Endothelial cell of umbilical vein (primary cell): ENCODE measurements around the gene MS4A8. TPM values are rescaled to one million over a fixed set of nuclear protein-coding genes. Genes with fewer than 3 reads are reported as not detected.

Experiments
- BruUV-seq: library from RNA; stranded (reverse); fragments of 400-500 nt; replicated peaks from 2 replicates; lab custom pipeline; 2021; lab: Mats Ljungman, UMichigan
- CTCF ChIA-PET: fragments of 300-600, 350-600 bp; sonication (Branson Sonifier 250); formaldehyde crosslinking; loops from one replicate; lab custom pipeline; 2021; ENCODE audit warnings: antibody characterized with exemption, inconsistent platforms; lab: Charles Lee
- POLR2A ChIA-PET: fragments of 300-600, 350-600 bp; sonication (Branson Sonifier 250); formaldehyde crosslinking; loops from one replicate; lab custom pipeline; 2021; ENCODE audit warnings: antibody characterized with exemption, inconsistent platforms; lab: Charles Lee
- DNase-seq: peaks from one replicate; pipeline ENCODE4 v3.0.0-alpha.2; 2011; ENCODE audit warnings: low read depth, low spot score
- FAIRE-seq: peaks from 2 replicates; lab custom pipeline; 2011; peaks lifted over from hg19 to GRCh38; lab: Jason Lieb, UNC
- H2AFZ ChIP-seq: 2 replicates; pipeline ENCODE4 v1.6.0; 2012; ENCODE audit warnings: low read depth, low read length, control low read depth, inconsistent platforms
- H3K27ac ChIP-seq: 2 replicates; pipeline ENCODE4 v1.5.1; 2011; ENCODE audit warnings: low read depth, mild to moderate bottlenecking, control low read depth, low read length, moderate library complexity; ENCODE audit not compliant: insufficient read depth
- H3K27me3 ChIP-seq, 2 experiments: 2 replicates each; pipeline versions ENCODE4 v1.6.0 to v1.6.1; 2011; ENCODE audit warnings: low read length in 2 of 2, mixed read lengths in 1 of 2; ENCODE audit not compliant: control insufficient read depth in 2 of 2, insufficient read depth in 2 of 2
- H3K36me3 ChIP-seq, 2 experiments: 2 replicates in 1 of 2; 3 replicates in 1 of 2; pipeline ENCODE4 v1.5.1; 2011; ENCODE audit warnings: low read length in 2 of 2, mild to moderate bottlenecking in 1 of 2, moderate library complexity in 1 of 2; ENCODE audit not compliant: control insufficient read depth in 2 of 2, insufficient read depth in 2 of 2; ENCODE audit errors: extremely low read depth in 1 of 2
- H3K4me1 ChIP-seq: 3 replicates; pipeline ENCODE4 v1.5.1; 2011; ENCODE audit warnings: mild to moderate bottlenecking, low read length; ENCODE audit not compliant: control insufficient read depth, insufficient read depth; ENCODE audit errors: extremely low read depth
- H3K4me2 ChIP-seq: 2 replicates; pipeline ENCODE4 v1.6.1; 2011; ENCODE audit warnings: low read length, control low read depth, mixed read lengths; ENCODE audit not compliant: insufficient read depth
- H3K4me3 ChIP-seq, 3 experiments: fragments of 200-600 bp in 1 of 3; sonication (generic), shearing (Covaris generic) in 1 of 3; replicated peaks in 1 of 3; 2 replicates each; pipeline ENCODE4 v1.5.1; 2011 to 2016; ENCODE audit warnings: control low read depth in 3 of 3, low read length in 3 of 3, mild to moderate bottlenecking in 2 of 3, inconsistent platforms in 1 of 3, low read depth in 1 of 3, moderate library complexity in 1 of 3; ENCODE audit not compliant: insufficient read depth in 1 of 3
- H3K79me2 ChIP-seq: 2 replicates; pipeline ENCODE4 v1.6.0; 2012; ENCODE audit warnings: low read length, inconsistent platforms; ENCODE audit not compliant: control insufficient read depth, insufficient read depth
- H3K9ac ChIP-seq: replicated peaks from 2 replicates; pipeline ENCODE3; 2011; ENCODE audit warnings: low read length, control low read depth; ENCODE audit not compliant: insufficient read depth; ENCODE audit errors: extremely low read depth
- H3K9me1 ChIP-seq: replicated peaks from 3 replicates; pipeline ENCODE4 v1.6.0; 2011; ENCODE audit warnings: mild to moderate bottlenecking, low read length; ENCODE audit not compliant: control insufficient read depth, insufficient read depth; ENCODE audit errors: extremely low read depth
- H3K9me3 ChIP-seq: replicated peaks from 2 replicates; pipeline ENCODE4 v1.5.1; 2012; ENCODE audit warnings: low read length, inconsistent platforms; ENCODE audit not compliant: control insufficient read depth, insufficient read depth
- H4K20me1 ChIP-seq: replicated peaks from 2 replicates; pipeline ENCODE3; 2011; ENCODE audit warnings: mild to moderate bottlenecking, low read length; ENCODE audit not compliant: control insufficient read depth, insufficient read depth; ENCODE audit errors: extremely low read depth
- EZH2 ChIP-seq: IDR thresholded peaks from 2 replicates; pipeline ENCODE4 v1.6.1; 2012; ENCODE audit warnings: borderline replicate concordance, low read depth, mild to moderate bottlenecking, moderate library complexity, low read length, inconsistent platforms; ENCODE audit not compliant: severe bottlenecking
- FOS ChIP-seq: IDR thresholded peaks from 2 replicates; pipeline ENCODE4 v1.6.1; 2011; ENCODE audit warnings: mild to moderate bottlenecking, low read length, moderate library complexity, borderline replicate concordance; ENCODE audit not compliant: insufficient read depth
- GATA2 ChIP-seq: IDR thresholded peaks from 2 replicates; pipeline ENCODE4 v1.7.0; 2011; ENCODE audit warnings: low read depth, mild to moderate bottlenecking, moderate library complexity, mixed read lengths, low read length; ENCODE audit not compliant: insufficient read length, insufficient read depth
- JUN ChIP-seq: IDR thresholded peaks from 2 replicates; pipeline ENCODE4 v1.6.1; 2011; ENCODE audit warnings: borderline replicate concordance, low read depth; ENCODE audit not compliant: insufficient read length, insufficient read depth
- MYC ChIP-seq: IDR thresholded peaks from one replicate; pipeline ENCODE4 v1.6.1; 2011; ENCODE audit warnings: mild to moderate bottlenecking, low read depth, low read length
- POLR2A ChIP-seq: IDR thresholded peaks from 2 replicates; pipeline ENCODE4 v1.6.1; 2012; ENCODE audit warnings: low read depth, mild to moderate bottlenecking, control low read depth, low read length
- POLR2AphosphoS5 ChIP-seq: IDR thresholded peaks from 2 replicates; pipeline ENCODE4 v1.6.1; 2012; ENCODE audit warnings: low read depth, mild to moderate bottlenecking, control low read depth, low read length, moderate library complexity; ENCODE audit not compliant: insufficient read depth
- dilution Hi-C: fragments of 300-500 bp; cut with MboI; formaldehyde crosslinking; loops from one replicate; pipeline ENCODE4 v1.15.0; 2019; ENCODE audit warnings: low sequenced_read_pairs; ENCODE audit not compliant: extremely low pct_ligation_motif_present
- intact Hi-C: fragments of 100-400 bp; cut with micrococcal nuclease; formaldehyde crosslinking; loops from one replicate; pipeline ENCODE4 v1.10.0; 2022
- polyA plus RNA-seq, 4 experiments: library from polyadenylated mRNA; depleted of rRNA in 3 of 4; stranded (reverse) in 3 of 4; unstranded in 1 of 4; fragments of >200 nt; gene quantifications; 2 replicates each; pipeline versions ENCODE4 v1.2.1 to v1.2.3, GENCODE V29; 2011 to 2012; ENCODE audit warnings: missing spikeins in 1 of 4
- total RNA-seq: library from RNA; stranded (reverse); gene quantifications from 2 replicates; pipeline ENCODE4 v1.2.3, GENCODE V29; 2021
- TF ChIP-seq, protein P1 (sequence below): IDR thresholded peaks from 2 replicates; pipeline ENCODE4 v1.6.1; 2011; ENCODE audit not compliant: insufficient read depth, insufficient read length
- TF ChIP-seq, protein P2 (sequence below), 2 donors: IDR thresholded peaks; 1 replicate in 1 of 2; 2 replicates in 1 of 2; pipeline ENCODE4 v1.5.1; 2011; ENCODE audit warnings: low read length in 2 of 2, mild to moderate bottlenecking in 2 of 2, moderate library complexity in 2 of 2, control low read depth in 1 of 2, inconsistent platforms in 1 of 2, low read depth in 1 of 2; ENCODE audit not compliant: insufficient read depth in 1 of 2; ENCODE audit errors: extremely low read depth in 1 of 2

MS4A8 gene
- total and polyA plus RNA-seq, 2 donors (not counting 3 experiments of a cell fraction or from before 2014, with no cell fraction given) = not detected

DNA sequence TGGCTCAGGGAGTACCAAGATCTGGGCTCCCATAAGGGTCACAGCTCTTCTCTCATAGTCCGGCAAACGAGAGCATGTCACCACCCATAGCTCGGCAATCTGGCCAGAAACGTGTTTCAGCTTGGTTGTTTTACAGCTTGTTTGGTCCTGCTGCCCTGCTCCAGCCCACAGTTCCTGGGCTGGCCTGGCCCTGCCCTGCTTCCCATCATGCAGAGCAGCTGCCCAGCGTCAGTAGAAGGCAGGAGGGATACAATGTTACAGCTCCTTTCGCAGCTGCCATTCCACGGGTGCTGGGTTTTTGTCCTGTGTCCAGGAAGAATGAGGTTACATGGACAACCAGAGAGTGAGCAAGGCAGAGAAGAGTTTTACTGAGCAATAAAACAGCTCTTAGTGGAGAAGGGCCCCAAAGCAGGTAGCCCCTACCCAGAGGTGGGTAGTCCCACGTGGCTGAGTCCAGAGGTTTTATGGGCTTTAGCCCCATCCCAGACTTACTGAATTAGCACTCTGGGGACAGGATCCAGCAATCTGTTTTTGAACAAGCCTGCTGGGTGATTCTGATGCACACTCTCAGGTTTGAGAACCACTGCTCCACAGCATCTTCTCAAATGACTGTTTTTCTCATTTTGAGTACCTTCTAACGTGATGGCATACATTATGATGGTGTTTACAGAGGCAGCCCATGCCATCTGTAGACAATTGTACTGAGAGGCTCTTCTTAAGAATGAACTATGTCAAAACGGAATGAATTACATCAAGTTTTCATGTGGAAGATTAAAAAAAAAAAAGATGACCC, 19.3 kb downstream of the MS4A8 start:
- Histone ChIP-seq H3K4me2 (no peak overlapping the region), H3K79me2 (no peaks in the 10 kb centered on the region), H3K4me3 (no peak overlapping the region), H3K36me3 (no peaks in the 10 kb centered on the region), H3K9me1 (no peaks in the 10 kb centered on the region), H4K20me1 (no peaks in the 10 kb centered on the region), H3K9me3 (no peaks in the 10 kb centered on the region), H3K9ac (no peak overlapping the region), H3K27ac (no peak overlapping the region), H2AFZ (no peak overlapping the region), H3K4me1 (no peaks in the 10 kb centered on the region), H3K27me3 (no peaks in the 10 kb centered on the region)
- DNase-seq = no peak
- POLR2A ChIA-PET = no interaction called here
- TF ChIP-seq POLR2A (no peak), MYC (no peak), POLR2AphosphoS5 (no peak), GATA2 (no peak), EZH2 (no peak), FOS (no peak), JUN (no peak)
- TF ChIP-seq, protein P1, sequence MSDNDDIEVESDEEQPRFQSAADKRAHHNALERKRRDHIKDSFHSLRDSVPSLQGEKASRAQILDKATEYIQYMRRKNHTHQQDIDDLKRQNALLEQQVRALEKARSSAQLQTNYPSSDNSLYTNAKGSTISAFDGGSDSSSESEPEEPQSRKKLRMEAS = no peak
- TF ChIP-seq, protein P2, sequence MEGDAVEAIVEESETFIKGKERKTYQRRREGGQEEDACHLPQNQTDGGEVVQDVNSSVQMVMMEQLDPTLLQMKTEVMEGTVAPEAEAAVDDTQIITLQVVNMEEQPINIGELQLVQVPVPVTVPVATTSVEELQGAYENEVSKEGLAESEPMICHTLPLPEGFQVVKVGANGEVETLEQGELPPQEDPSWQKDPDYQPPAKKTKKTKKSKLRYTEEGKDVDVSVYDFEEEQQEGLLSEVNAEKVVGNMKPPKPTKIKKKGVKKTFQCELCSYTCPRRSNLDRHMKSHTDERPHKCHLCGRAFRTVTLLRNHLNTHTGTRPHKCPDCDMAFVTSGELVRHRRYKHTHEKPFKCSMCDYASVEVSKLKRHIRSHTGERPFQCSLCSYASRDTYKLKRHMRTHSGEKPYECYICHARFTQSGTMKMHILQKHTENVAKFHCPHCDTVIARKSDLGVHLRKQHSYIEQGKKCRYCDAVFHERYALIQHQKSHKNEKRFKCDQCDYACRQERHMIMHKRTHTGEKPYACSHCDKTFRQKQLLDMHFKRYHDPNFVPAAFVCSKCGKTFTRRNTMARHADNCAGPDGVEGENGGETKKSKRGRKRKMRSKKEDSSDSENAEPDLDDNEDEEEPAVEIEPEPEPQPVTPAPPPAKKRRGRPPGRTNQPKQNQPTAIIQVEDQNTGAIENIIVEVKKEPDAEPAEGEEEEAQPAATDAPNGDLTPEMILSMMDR (IDR thresholded peaks at IDR 0.05; ENCODE audit: extremely low read depth in 1 of 2, insufficient read depth in 1 of 2, low read depth in 1 of 2, low read length in 2 of 2) = no peak
- intact Hi-C loops (no loop called here), dilution Hi-C loops (no loop called here)
- no peak for FAIRE-seq
- CTCF ChIA-PET = no interaction called here
- BruUV-seq = no TSS peak
